Left renal cortex interstitium (tissue), 4 donors: Measurements from ENCODE around the gene TINAG. TPM values are rescaled to one million over a fixed set of nuclear protein-coding genes. Genes with fewer than 3 reads are reported as not detected.
"Not testable (repeated sequence)": the region's sequence is repeated elsewhere in the genome, so short reads cannot be mapped to it uniquely, and the experiment has no call there.

Experiments used
- DNase-seq, 4 donors: peaks; one replicate each; pipeline ENCODE4 v3.0.0-alpha.2; 2013; ENCODE audit warnings: low read depth in 4 of 4, low spot score in 2 of 4, missing footprints in 1 of 4
- polyA plus RNA-seq, 4 donors: library from polyadenylated mRNA; unstranded; fragments of 120-200 nt; gene quantifications; one replicate each; pipeline ENCODE4 v1.2.1, GENCODE V29; 2013; ENCODE audit not compliant: insufficient read length in 4 of 4

Gene TINAG
- polyA plus RNA-seq, 4 donors, result 20.5 to 34.8 (median 29.9) TPM

- peak in 1 of 4 donors; percentile 17 for DNase-seq
Observed at GRCh38 chr6:54307439-54307910, 766 bp upstream of the TINAG start.

GRCh38 chr6:54308986-54309315 is 710 bp downstream of the TINAG start:
- DNase-seq, result no peak

GRCh38 chr6:54310377-54311152 is 2.3 kb downstream of the TINAG start:
- no peak for DNase-seq

GRCh38 chr6:54315656-54316055 is 7.4 kb downstream of the TINAG start:
- DNase-seq, result no peak

GRCh38 chr6:54320871-54321270 is 12.6 kb downstream of the TINAG start:
- DNase-seq, result no peak

- no peak for DNase-seq
Observed at GRCh38 chr6:54327631-54328030, 19.4 kb downstream of the TINAG start.

- DNase-seq, result not testable (repeated sequence)
Observed at GRCh38 chr6:54331571-54331970, 23.3 kb downstream of the TINAG start.

GRCh38 chr6:54335871-54336270 is 27.6 kb downstream of the TINAG start:
- DNase-seq, result no peak

GRCh38 chr6:54353975-54354374 is 45.7 kb downstream of the TINAG start:
- no peak for DNase-seq

- no peak for DNase-seq
Observed at GRCh38 chr6:54354608-54355007, 46.4 kb downstream of the TINAG start.

- DNase-seq, result no peak
Observed at GRCh38 chr6:54357141-54357540, 48.9 kb downstream of the TINAG start.

- no peak for DNase-seq
Observed at GRCh38 chr6:54361188-54361587, 52.9 kb downstream of the TINAG start.

GRCh38 chr6:54361734-54362133 is 53.5 kb downstream of the TINAG start:
- no peak for DNase-seq

- no peak for DNase-seq
Observed at GRCh38 chr6:54366667-54367327, 58.6 kb downstream of the TINAG start.

GRCh38 chr6:54377776-54378175 is 69.5 kb downstream of the TINAG start:
- DNase-seq, result no peak

- no peak for DNase-seq
Observed at GRCh38 chr6:54386295-54386694, 78.1 kb downstream of the TINAG start.

GRCh38 chr6:54390362-54390761 is 82.1 kb downstream of the TINAG start:
- no peak for DNase-seq

GRCh38 chr6:54391577-54391976 is 83.3 kb downstream of the TINAG start:
- DNase-seq, result no peak

- no peak for DNase-seq
Observed at GRCh38 chr6:54403096-54403495, 94.9 kb downstream of the TINAG start.

GRCh38 chr6:54404791-54405190 is 96.5 kb downstream of the TINAG start:
- DNase-seq, result no peak

GRCh38 chr6:54411767-54412166 is 103.5 kb downstream of the TINAG start:
- no peak for DNase-seq

- no peak for DNase-seq
Observed at GRCh38 chr6:54415517-54415916, 107.3 kb downstream of the TINAG start.
